H54 (cell line): ENCODE results near the gene PRDM5.

Experiments used
- DNase-seq: peaks from one replicate; pipeline ENCODE4 v3.0.0; 2011; ENCODE audit warnings: low spot score, mixed read lengths; ENCODE audit not compliant: insufficient read length
- FAIRE-seq: peaks from 3 replicates; lab custom pipeline; 2011; peaks lifted over from hg19 to GRCh38; lab: Jason Lieb, UNC
- POLR2A ChIP-seq: IDR thresholded peaks from 2 replicates; pipeline ENCODE4 v1.6.1; 2011; ENCODE audit warnings: low read depth, mild to moderate bottlenecking, low read length

Gene PRDM5

DNA sequence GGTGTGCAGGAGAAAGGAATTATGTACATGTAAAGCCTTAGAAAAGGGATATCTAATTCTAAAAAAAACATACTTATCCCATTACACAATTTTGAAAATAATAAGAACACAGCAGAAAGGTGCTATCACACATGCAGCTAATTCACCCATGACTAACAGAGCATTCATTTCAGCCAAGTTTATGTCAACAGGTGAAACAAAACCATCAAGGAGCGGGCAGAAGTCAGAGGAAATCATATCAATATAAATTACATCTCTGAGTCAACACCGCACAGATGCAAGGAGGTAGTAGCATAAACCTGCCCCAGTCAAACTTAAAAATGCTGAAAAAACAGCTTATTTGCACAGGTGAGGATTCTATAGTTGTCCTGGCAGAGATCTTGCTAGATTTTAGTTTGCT lies 197.9 kb downstream of the PRDM5 start:
- TF ChIP-seq POLR2A = no peak
- DNase-seq = no peak
- FAIRE-seq = no peak

GRCh38 chr4:120723986-120724385 lies 198.5 kb downstream of the PRDM5 start:
- DNase-seq (no peak), FAIRE-seq (no peak)
- TF ChIP-seq POLR2A = no peak

GRCh38 chr4:120723105-120723504 lies 199.4 kb downstream of the PRDM5 start:
- DNase-seq (no peak), FAIRE-seq (no peak)
- no peak for TF ChIP-seq POLR2A

DNA sequence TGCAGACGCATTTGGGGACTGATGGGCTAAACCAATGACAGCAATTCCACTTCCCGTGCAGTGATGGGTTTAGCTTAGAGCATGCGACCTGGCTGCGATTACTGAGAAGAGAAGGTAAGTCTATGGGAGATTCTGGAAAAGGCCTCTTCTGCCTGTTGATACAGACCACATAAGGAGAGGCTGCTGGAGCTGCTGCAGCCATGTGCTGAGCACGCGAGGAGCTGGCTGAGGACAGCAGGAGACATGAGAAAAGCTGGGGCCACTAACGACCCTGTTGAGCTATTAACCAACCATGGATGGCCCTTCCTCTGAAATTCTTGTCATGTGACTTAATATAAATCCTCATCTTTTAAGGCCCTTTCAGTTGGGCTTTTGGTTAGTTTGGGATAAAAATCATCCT lies 199.9 kb downstream of the PRDM5 start:
- no peak for TF ChIP-seq POLR2A
- FAIRE-seq = no peak
- no peak for DNase-seq

DNA sequence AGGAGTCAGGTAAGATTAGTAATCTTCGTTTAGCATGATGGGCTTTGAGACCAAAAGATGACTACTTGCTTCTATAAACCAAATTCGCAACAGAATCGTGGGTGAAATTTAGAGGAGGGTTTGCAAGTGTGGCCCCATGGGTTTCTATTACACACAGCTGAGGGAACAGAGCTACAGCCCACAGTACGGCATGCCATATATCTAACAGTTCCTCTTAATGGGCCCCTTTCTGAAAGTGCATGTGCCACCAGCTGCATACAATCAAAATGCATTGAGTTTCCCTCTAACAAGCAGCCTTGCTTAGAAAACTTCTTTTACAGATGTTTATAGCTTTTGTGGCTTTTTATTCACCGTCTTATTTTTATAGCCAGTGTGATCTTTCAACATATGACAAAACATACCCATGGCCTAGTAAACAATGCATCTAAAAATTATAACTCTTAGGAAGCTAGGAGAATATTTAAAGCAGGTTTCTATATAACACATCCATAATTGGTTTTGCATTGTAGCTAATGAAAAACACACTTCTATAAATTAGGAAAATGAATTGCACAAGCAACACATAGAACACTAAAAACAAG lies 202.1 kb downstream of the PRDM5 start:
- FAIRE-seq (no peak), DNase-seq (no peak)
- no peak for TF ChIP-seq POLR2A

GRCh38 chr4:120718979-120719566 lies 203.5 kb downstream of the PRDM5 start:
- no peak for TF ChIP-seq POLR2A
- no peak for DNase-seq
- no peak for FAIRE-seq

- TF ChIP-seq POLR2A = no peak
- FAIRE-seq (no peak), DNase-seq (no peak)
Measured at GRCh38 chr4:120716346-120716745, 206.2 kb downstream of the PRDM5 start.

DNA sequence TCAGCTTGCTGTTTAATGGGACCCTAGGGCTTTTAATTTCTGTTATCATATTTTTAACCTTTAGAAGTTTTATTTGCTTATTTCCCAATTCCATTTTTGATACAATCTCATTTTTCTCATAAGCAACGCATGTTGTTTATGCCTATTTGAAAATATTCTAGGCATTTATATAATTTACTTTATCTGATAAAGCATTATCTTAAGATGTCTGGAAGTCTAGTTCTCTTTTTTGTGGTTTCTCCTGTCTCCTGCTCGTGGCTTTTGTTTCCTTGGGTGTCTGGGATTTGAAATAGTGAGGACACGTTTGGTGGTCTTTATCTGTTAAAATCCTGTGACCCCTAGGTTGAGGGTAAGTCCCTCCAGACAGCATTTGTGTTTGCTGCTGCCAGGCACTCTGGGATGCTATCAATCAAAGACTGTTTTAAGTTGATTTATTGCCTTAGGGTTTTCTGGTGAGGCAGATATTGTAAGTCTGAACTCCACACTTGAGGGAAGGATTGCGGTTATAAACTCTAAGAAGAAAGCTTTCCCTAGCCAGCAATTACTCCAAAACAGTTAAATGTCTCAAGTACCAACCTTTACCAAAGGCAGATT lies 208.0 kb downstream of the PRDM5 start:
- no peak for DNase-seq
- no peak for FAIRE-seq
- TF ChIP-seq POLR2A = no peak

- FAIRE-seq = no peak
- TF ChIP-seq POLR2A = no peak
- DNase-seq = no peak
Measured at GRCh38 chr4:120709991-120710390, 212.5 kb downstream of the PRDM5 start.

GRCh38 chr4:120704538-120704937 lies 218.0 kb downstream of the PRDM5 start:
- no peak for TF ChIP-seq POLR2A
- FAIRE-seq = no peak
- no peak for DNase-seq

DNA sequence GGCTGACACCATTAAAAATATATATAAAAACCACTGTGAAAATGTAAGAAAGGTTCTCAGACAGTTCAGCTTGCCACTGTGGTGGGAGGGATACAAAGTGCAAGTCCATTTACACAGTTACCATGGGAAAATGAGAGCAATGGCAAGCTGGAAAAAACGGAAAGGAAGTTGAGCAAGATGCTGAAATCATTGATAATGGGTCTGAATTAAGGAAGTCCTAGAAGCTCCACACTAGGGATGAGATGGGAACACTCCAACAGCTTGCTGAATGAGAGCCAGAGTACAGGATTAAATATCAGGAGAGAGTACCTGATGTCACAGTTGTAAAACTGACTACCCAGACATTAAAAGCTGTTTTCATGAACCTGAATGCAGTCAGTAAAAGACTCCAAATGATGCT lies 218.6 kb downstream of the PRDM5 start:
- TF ChIP-seq POLR2A = no peak
- DNase-seq = no peak
- no peak for FAIRE-seq

DNA sequence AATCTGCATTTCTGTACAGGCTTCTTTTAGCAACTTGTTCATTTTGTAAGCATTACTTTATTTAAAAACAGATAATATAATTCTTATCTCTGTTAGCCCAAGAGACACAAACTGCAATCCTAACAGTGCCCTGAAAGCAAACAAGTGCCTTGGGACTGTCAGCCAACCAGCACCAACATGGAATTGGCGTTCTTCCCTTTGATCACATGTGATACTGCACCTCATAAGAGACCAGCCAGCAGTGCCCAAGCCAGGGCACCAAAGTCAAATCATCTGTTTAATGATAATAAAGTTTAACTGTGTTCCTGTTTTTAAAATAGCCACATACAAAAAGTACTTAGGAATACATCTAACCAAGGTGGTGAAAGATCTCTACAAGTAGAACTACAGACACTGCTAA lies 223.2 kb downstream of the PRDM5 start:
- FAIRE-seq = no peak
- no peak for DNase-seq
- no peak for TF ChIP-seq POLR2A

GRCh38 chr4:120694973-120695372 lies 227.6 kb downstream of the PRDM5 start:
- FAIRE-seq = peak; percentile 94
- no peak for TF ChIP-seq POLR2A
- no peak for DNase-seq

- TF ChIP-seq POLR2A = no peak
- DNase-seq = no peak
- FAIRE-seq = no peak
Measured at GRCh38 chr4:120693816-120694215, 228.7 kb downstream of the PRDM5 start.

- peak; percentile 89 for FAIRE-seq
- no peak for TF ChIP-seq POLR2A
- DNase-seq = no peak
Measured at GRCh38 chr4:120692964-120693363, 229.6 kb downstream of the PRDM5 start.
